ENCODE results near the gene ATL2. TPM values are rescaled to one million over a fixed set of nuclear protein-coding genes. Genes with fewer than 3 reads are reported as not detected.
"Not testable (repeated sequence)": the region's sequence is repeated elsewhere in the genome, so short reads cannot be mapped to it uniquely, and the experiment has no call there.

The ATL2 gene
- total RNA-seq, 1 experiment from 2014 or later = 66.7 TPM

- Histone ChIP-seq H2BK12ac (ENCODE audit: insufficient read length, low read depth, low read length) (no peak overlapping the region), H4K5ac (ENCODE audit: insufficient read length, low read depth, low read length) (no peak overlapping the region), H3K4ac (ENCODE audit: low read depth, low read length) (no peak overlapping the region), H4K91ac (ENCODE audit: insufficient read length, low read depth, low read length) (no peak overlapping the region), H3K79me1 (ENCODE audit: insufficient read depth, low read depth, low read length, poor library complexity, severe bottlenecking) (no peaks in the 10 kb centered on the region), H3K27ac (ENCODE audit: insufficient read length, low read depth, low read length) (no peak overlapping the region), H3K4me2 (ENCODE audit: insufficient read depth, insufficient read length, low read length) (no peak overlapping the region), H3K18ac (ENCODE audit: insufficient read length, low read depth, low read length) (no peak overlapping the region), H3K4me1 (ENCODE audit: insufficient read depth, low read length) (no peaks in the 10 kb centered on the region), H2AK5ac (ENCODE audit: insufficient read length, low read length) (no peak overlapping the region), H2AFZ (ENCODE audit: low read length) (no peak overlapping the region), H4K8ac (replicated peaks; ENCODE audit: insufficient read length, low read depth, low read length) (no peak overlapping the region), H2BK120ac (ENCODE audit: low read depth, low read length, poor library complexity, severe bottlenecking) (no peak overlapping the region), H3K79me2 (ENCODE audit: insufficient read depth, low read length) (no peaks in the 10 kb centered on the region), H2BK5ac (ENCODE audit: insufficient read length, low read length) (no peak overlapping the region), H3K23ac (ENCODE audit: insufficient read length, low read depth, low read length) (no peak overlapping the region), H3K23me2 (ENCODE audit: insufficient read length, low read depth, low read length, poor library complexity, severe bottlenecking) (no peaks in the 10 kb centered on the region), H4K20me1 (ENCODE audit: control insufficient read depth, insufficient read depth, insufficient read length) (no peaks in the 10 kb centered on the region), H3T11ph (ENCODE audit: low read length) (no peak overlapping the region), H3K56ac (ENCODE audit: insufficient read length, low read depth, low read length) (no peak overlapping the region), H2BK20ac (ENCODE audit: low read depth, low read length, poor library complexity, severe bottlenecking) (no peak overlapping the region), H3K14ac (ENCODE audit: insufficient read depth, low read length) (no peak overlapping the region), H3K27me3 (ENCODE audit: insufficient read depth, low read length) (no peaks in the 10 kb centered on the region), H3K9me3 (ENCODE audit: control insufficient read depth, low read depth, low read length) (peaks cover 9% of the 10 kb centered on the region), H2BK15ac (ENCODE audit: low read depth, low read length) (no peak overlapping the region), H3K9ac (ENCODE audit: extremely low read depth, insufficient read length, low read length) (no peak overlapping the region)
- peaks cover 30% of the 10 kb centered on the region in 2 experiments for H3K9me3 Mint-ChIP-seq
- H3K4me1 Mint-ChIP-seq = peaks cover 3 to 4% of the 10 kb centered on the region in 2 experiments; a peak in 3 of 4 replicates
- no peak overlapping the region for H3K4me3 Mint-ChIP-seq
- no peak for DNase-seq
- H3K27ac Mint-ChIP-seq = no peak overlapping the region
- H3K27me3 Mint-ChIP-seq (ENCODE audit: low read depth) = peaks cover 3% of the 10 kb centered on the region; the same call in 1 of the 2 replicates
- peaks cover 11 to 32% (median 16%) of the 10 kb centered on the region in 3 experiments for H3K36me3 Mint-ChIP-seq (ENCODE audit: insufficient read depth in 1 of 3, low read depth in 3 of 3)
- no CpG with 5 or more reads among the region's 3 CpGs for whole genome bisulfite sequencing (ENCODE audit: extremely low coverage, insufficient read length, low lambda C conversion rate)
- TF ChIP-seq CTCF (conservative IDR thresholded peaks at IDR 0.05) = no peak
Measured at GRCh38 chr2:38415023-38415422, 38.0 kb upstream of the ATL2 start.

GRCh38 chr2:38412235-38412871 lies 35.3 kb upstream of the ATL2 start:
- not testable (repeated sequence) for DNase-seq; H3K4ac ChIP-seq (ENCODE audit: low read depth, low read length); H2BK5ac ChIP-seq (ENCODE audit: insufficient read length, low read length); H3K9ac ChIP-seq (ENCODE audit: extremely low read depth, insufficient read length, low read length); H2BK20ac ChIP-seq (ENCODE audit: low read depth, low read length, poor library complexity, severe bottlenecking); H2AK5ac ChIP-seq (ENCODE audit: insufficient read length, low read length); H4K8ac ChIP-seq (replicated peaks; ENCODE audit: insufficient read length, low read depth, low read length); H3K23me2 ChIP-seq (ENCODE audit: insufficient read length, low read depth, low read length, poor library complexity, severe bottlenecking); H3K27ac ChIP-seq (ENCODE audit: insufficient read length, low read depth, low read length); H3K79me2 ChIP-seq (ENCODE audit: insufficient read depth, low read length); H4K5ac ChIP-seq (ENCODE audit: insufficient read length, low read depth, low read length); H3T11ph ChIP-seq (ENCODE audit: low read length); H3K27me3 ChIP-seq (ENCODE audit: insufficient read depth, low read length); H3K23ac ChIP-seq (ENCODE audit: insufficient read length, low read depth, low read length); H2BK15ac ChIP-seq (ENCODE audit: low read depth, low read length); H3K14ac ChIP-seq (ENCODE audit: insufficient read depth, low read length); H3K9me3 ChIP-seq (ENCODE audit: control insufficient read depth, low read depth, low read length); H2AFZ ChIP-seq (ENCODE audit: low read length); H2BK120ac ChIP-seq (ENCODE audit: low read depth, low read length, poor library complexity, severe bottlenecking); H4K20me1 ChIP-seq (ENCODE audit: control insufficient read depth, insufficient read depth, insufficient read length); H3K4me3 Mint-ChIP-seq; H3K56ac ChIP-seq (ENCODE audit: insufficient read length, low read depth, low read length); H3K27me3 Mint-ChIP-seq (ENCODE audit: low read depth); H3K4me1 ChIP-seq (ENCODE audit: insufficient read depth, low read length); H3K18ac ChIP-seq (ENCODE audit: insufficient read length, low read depth, low read length); H3K79me1 ChIP-seq (ENCODE audit: insufficient read depth, low read depth, low read length, poor library complexity, severe bottlenecking); H3K4me2 ChIP-seq (ENCODE audit: insufficient read depth, insufficient read length, low read length); H2BK12ac ChIP-seq (ENCODE audit: insufficient read length, low read depth, low read length); H3K27ac Mint-ChIP-seq; H4K91ac ChIP-seq (ENCODE audit: insufficient read length, low read depth, low read length)
- WGBS (ENCODE audit: extremely low coverage, insufficient read length, low lambda C conversion rate) = no CpG with 5 or more reads among the region's 4 CpGs
- peaks cover 11 to 32% (median 16%) of the 10 kb centered on the region in 3 experiments for H3K36me3 Mint-ChIP-seq (ENCODE audit: insufficient read depth in 1 of 3, low read depth in 3 of 3)
- H3K4me1 Mint-ChIP-seq = peaks cover 19 to 24% of the 10 kb centered on the region in 2 experiments
- H3K9me3 Mint-ChIP-seq = peaks cover 30% of the 10 kb centered on the region in 2 experiments

All from H9 (cell line).